ENCODE results near the gene ZNF157.
"Not testable (repeated sequence)": the region's sequence is repeated elsewhere in the genome, so short reads cannot be mapped to it uniquely, and the experiment has no call there.

Gene ZNF157

GRCh38 chrX:47370278-47370677 is at the start of gene ZNF157:
ZNF157 (plus strand) TSS chrX:47370578; CDS start chrX:47370669, 91 bp downstream.
- no peak for FAIRE-seq

GRCh38 chrX:47321386-47321785 is 49.0 kb upstream of the ZNF157 start:
- no peak for FAIRE-seq

- no peak for FAIRE-seq
These were observed 48.5 kb upstream of the ZNF157 start for GRCh38 chrX:47321823-47322371.

GRCh38 chrX:47327902-47328301 is 42.5 kb upstream of the ZNF157 start:
- no peak for FAIRE-seq

GRCh38 chrX:47332729-47333128 is 37.6 kb upstream of the ZNF157 start:
- not testable (repeated sequence) for FAIRE-seq

- no peak for FAIRE-seq
These were observed 18.7 kb upstream of the ZNF157 start for GRCh38 chrX:47351706-47352105.

GRCh38 chrX:47358387-47359065 is 11.9 kb upstream of the ZNF157 start:
- no peak for FAIRE-seq

GRCh38 chrX:47360423-47361179 is 9.8 kb upstream of the ZNF157 start:
- FAIRE-seq: no peak

GRCh38 chrX:47361538-47362511 is 8.6 kb upstream of the ZNF157 start:
- peak; percentile 100 for FAIRE-seq

- peak; percentile 97 for FAIRE-seq
These were observed 4.2 kb upstream of the ZNF157 start for GRCh38 chrX:47366041-47366722.

GRCh38 chrX:47373198-47373597 is 2.8 kb downstream of the ZNF157 start:
- no peak for FAIRE-seq

- FAIRE-seq: no peak
These were observed 9.9 kb downstream of the ZNF157 start for GRCh38 chrX:47380268-47380667.

- FAIRE-seq: not testable (repeated sequence)
These were observed 10.5 kb downstream of the ZNF157 start for GRCh38 chrX:47380837-47381236.

GRCh38 chrX:47384502-47384901 is 14.1 kb downstream of the ZNF157 start:
- peak; percentile 81 for FAIRE-seq

- no peak for FAIRE-seq
These were observed 20.4 kb downstream of the ZNF157 start for GRCh38 chrX:47390780-47391179.

- no peak for FAIRE-seq
These were observed 42.8 kb downstream of the ZNF157 start for GRCh38 chrX:47413179-47413594.

GRCh38 chrX:47420265-47420664 is 49.9 kb downstream of the ZNF157 start:
- no peak for FAIRE-seq

- FAIRE-seq: no peak
These were observed 50.6 kb downstream of the ZNF157 start for GRCh38 chrX:47420962-47421361.

- FAIRE-seq: no peak
These were observed 52.1 kb downstream of the ZNF157 start for GRCh38 chrX:47422444-47422843.

- no peak for FAIRE-seq
These were observed 60.5 kb downstream of the ZNF157 start for GRCh38 chrX:47430925-47431324.

- FAIRE-seq: no peak
These were observed 76.1 kb downstream of the ZNF157 start for GRCh38 chrX:47446431-47446830.

- FAIRE-seq: no peak
These were observed 76.6 kb downstream of the ZNF157 start for GRCh38 chrX:47446971-47447370.

Measured in islet of Langerhans (tissue), 1 donor.